DMS153 treated with DMSO at 0.1 percent for 48 hours (cell line): ENCODE results near the gene RBCK1.
A peak's percentile ranks its signal among the peaks of the same experiment; 100 is the strongest.
"Not testable (repeated sequence)": the region's sequence is repeated elsewhere in the genome, so short reads cannot be mapped to it uniquely, and the experiment has no call there.

Experiments
- DNase-seq: peaks from one replicate; lab custom pipeline; 2025; ENCODE audit not compliant: unreplicated experiment; lab: John Stamatoyannopoulos, UW

Gene RBCK1

GRCh38 chr20:407953-408842 is at the start of gene RBCK1:
TSS of gene RBCK1 (plus strand) at chr20:408299. CDS start at chr20:408758, 459 bp downstream.
- peak; percentile 49 for DNase-seq

- no peak for DNase-seq
Measured at GRCh38 chr20:358891-359555, 49.1 kb upstream of the RBCK1 start.

GRCh38 chr20:361561-361960 is 46.5 kb upstream of the RBCK1 start:
- DNase-seq: no peak

DNA sequence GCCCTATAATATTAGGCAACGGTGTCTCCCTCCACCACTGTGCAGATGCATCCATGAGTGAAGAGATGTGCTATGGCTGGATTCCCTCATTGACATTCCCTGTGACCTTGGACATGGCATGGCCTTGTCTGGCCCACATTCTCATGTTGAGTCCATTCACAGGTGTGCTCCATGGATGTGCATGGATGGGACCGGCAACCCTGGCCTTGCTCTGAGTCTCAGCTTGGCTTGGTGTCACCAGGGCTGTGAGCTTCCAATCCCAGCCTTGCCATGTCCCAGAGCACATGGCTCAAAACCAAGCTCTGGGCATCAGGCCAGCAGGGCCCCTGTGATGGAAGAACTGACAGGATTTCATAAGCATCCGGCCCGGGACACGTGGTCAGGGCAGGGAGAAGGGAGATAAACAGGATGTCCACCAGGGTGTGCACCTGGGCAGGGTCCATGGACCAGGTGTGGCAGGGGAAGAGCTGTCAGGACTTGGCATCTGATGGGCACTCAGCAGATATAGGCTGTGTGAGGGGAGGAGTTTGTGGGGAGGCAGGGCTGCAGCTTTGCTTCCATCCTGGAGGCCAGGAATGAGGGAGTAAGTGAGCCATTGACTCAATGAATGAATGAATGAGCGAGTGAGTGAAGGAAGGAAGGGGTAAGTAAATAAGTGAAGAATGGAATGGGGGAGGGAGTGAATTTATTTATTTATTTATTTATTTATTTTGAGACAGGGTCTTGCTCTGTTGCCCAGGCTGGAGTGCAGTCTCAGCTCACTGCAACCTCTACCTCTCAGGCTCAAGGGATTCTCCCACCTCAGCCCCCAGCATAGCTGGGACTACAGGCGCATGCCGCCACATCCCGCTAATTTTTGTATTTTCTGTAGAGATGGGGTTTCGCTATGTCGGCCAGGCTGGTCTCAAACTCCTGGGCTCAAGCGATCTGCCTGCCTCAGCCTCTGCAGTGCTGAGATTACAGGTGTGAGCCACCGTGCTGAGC is 45.5 kb upstream of the RBCK1 start:
- DNase-seq: peak; percentile 87

- no peak for DNase-seq
Measured at GRCh38 chr20:363319-364078, 44.6 kb upstream of the RBCK1 start.

- no peak for DNase-seq
Measured at GRCh38 chr20:364905-365794, 42.9 kb upstream of the RBCK1 start.

- DNase-seq: no peak
Measured at GRCh38 chr20:366041-366718, 41.9 kb upstream of the RBCK1 start.

DNA sequence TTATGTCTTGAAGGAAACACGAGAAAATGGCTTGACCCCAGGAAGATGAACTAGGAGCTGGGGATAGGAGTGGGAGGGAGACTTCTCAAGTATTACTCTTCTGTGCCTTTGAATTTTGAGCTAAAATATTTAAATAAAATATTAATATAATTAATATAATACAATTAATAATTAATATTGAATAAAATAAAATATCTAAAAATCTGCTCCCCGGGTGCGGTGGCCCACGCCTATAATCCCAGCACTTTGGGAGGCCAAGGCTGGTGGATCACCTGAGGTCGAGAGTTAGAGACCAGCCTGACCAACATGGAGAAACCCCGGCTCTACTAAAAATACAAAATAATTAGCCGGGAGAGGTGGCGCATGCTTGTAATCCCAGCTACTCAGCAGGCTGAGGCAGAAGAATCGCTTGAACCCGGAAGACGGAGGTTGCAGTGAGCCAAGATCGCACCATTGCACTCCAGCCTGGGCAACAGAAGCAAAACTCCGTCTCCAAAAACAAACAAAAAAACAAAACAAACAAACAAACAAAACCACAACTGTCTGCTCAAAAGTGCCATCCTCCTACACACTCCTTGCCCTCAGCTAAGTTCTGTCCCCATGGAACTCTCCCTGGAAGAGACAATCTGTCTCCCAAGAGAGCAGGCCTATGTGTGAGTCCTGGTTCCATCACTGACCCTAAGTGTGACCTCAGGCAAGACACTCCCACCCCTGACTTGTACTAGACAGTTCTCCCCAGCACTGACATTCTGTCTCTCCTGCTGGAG is 41.2 kb upstream of the RBCK1 start:
- no peak for DNase-seq

DNA sequence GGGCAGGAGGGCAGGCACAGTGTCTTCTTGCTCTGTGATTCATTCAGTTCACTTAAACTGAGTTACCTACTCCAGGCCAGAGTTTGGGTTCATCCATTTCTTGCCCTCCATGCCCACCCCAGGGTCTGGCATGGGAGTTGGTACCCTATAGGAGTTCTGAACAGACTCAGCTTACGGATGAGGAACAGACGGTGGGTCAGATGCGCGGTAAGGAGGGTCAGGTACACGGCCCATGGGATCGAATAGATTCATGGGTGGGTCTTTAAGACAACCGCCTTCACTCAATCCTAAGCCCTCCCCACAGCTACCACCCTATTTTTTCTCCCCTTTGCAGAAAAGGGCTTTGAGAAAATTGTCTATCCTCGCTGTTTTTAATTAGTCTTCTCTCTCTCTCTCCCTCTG is 40.6 kb upstream of the RBCK1 start:
- DNase-seq: no peak

DNA sequence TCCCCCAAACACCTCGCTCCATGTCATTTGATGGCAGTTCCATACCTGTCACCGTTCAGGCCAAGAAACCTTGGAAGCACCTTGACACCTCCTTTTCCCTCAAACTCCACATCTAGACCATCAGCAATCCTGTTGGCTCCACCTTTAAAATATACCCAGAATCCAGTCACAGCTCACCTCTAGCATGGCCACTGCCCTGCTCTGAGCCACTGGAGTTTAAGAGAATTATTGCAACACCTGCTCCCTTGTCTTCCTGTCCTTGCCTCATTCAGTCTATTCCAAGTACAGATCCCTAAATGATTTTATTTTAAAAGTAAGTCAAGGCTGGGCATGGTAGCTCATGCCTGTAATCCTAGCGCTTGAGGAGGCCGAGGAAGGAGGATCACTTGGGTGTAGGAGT is 39.2 kb upstream of the RBCK1 start:
- DNase-seq: no peak

GRCh38 chr20:370151-370600 is 37.9 kb upstream of the RBCK1 start:
- DNase-seq: no peak

DNA sequence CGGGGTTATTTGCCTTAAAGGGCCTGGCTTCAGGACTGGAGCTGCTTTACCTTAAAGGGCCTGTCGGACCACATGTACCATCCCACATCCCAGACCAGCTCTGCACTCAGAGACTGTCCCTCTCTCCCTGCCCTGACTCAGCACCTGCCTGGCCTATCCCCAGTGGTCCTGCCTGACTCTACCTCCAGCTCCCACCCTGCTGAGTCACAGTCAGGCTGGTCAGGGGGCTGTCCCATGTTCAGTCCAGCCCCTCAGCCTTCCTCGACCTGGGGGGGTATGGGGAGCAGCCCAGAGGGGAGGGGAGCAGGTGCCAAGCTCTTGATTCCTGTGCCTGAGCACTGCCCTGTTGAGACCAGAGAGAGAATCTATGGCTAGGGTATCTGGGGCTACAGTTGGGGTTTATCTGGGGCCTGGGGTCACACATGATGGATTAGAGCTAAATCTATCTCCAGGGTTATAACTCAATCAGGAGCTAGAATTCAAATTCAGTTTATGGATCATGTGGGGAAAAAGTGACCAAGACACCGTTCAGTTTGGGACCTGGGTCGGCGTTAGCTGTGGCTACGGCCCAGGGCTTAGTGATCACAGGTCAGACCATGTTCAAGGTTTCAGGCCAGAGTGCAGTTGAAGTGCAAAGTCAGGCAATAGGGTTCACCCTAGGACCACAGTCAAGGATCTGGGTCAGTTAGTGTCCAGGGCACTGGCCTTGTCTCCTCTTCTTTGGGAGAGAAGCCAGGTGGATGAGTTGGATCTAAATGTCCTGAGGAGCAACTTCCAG is 36.9 kb upstream of the RBCK1 start:
- no peak for DNase-seq

GRCh38 chr20:371755-372542 is 36.1 kb upstream of the RBCK1 start:
- DNase-seq: no peak

- not testable (repeated sequence) for DNase-seq
Measured at GRCh38 chr20:372543-373082, 35.5 kb upstream of the RBCK1 start.

DNA sequence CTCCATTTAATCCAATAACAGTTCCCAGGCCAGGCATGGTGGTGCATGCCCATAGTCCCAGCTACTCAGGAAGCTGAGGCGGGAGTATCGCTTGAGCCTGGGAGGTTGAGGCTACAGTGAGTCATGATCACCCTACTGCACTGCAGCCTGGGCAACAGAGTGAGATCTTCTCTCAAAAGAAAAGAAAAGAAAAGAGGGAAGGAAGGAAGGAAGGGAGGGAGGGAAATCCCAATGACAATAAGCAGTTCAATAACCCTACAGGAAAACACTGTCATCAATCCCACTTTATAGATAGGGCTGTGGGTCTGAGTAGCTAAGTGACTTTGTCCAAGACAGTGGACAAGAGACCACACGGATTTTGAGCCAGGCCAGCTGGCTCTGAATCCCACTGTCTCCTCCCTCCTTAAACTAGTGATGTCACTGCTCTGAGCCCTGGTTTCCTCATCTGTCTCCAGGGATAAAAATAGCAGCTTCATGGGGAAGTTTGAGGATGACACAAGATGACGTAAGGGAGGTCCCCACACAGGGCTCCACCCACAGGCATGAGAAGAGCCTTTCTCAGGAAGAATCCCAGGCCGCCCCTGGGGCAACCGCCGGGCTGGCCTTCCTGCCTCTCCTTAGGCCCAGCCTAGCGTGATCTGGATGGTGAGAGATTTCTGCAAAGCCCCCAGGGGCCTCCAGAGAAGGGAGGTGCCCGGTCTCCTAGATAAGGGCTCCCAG is 34.8 kb upstream of the RBCK1 start:
- no peak for DNase-seq
